Measurements from ENCODE around the gene SETD2.

SETD2 gene

GRCh38 chr3:47013231-47013630 is 150.7 kb downstream of the SETD2 start:
- no peak for DNase-seq
- Histone ChIP-seq H3K27ac (no peak overlapping the region), H3K36me3 (peaks cover 12 to 54% (median 33%) of the 10 kb centered on the region in 3 donors), H3K9me3 (no peaks in the 10 kb centered on the region), H3K4me1 (peaks cover 4 to 15% (median 12%) of the 10 kb centered on the region in 4 donors), H3K4me3 (no peak overlapping the region), H3K27me3 (no peaks in the 10 kb centered on the region)
- TF ChIP-seq CTCF (IDR thresholded peaks at IDR 0.05): no peak
- intact Hi-C loops (cut with DNase I; ENCODE audit: low total_unique reads): no loop called here

GRCh38 chr3:47012342-47013230 is 151.3 kb downstream of the SETD2 start:
- H3K27me3 ChIP-seq: no peaks in the 10 kb centered on the region
- H3K27ac ChIP-seq: no peak overlapping the region
- no peak for TF ChIP-seq CTCF (IDR thresholded peaks at IDR 0.05)
- intact Hi-C loops (cut with DNase I; ENCODE audit: low total_unique reads): no loop called here
- peaks cover 6 to 49% (median 27%) of the 10 kb centered on the region in 3 donors for H3K36me3 ChIP-seq
- peak in 1 of 2 donors; percentile 58 for DNase-seq
- H3K4me3 ChIP-seq: no peak overlapping the region
- peaks cover 4 to 15% (median 12%) of the 10 kb centered on the region in 4 donors for H3K4me1 ChIP-seq
- H3K9me3 ChIP-seq: no peaks in the 10 kb centered on the region

GRCh38 chr3:47011371-47011770 is 152.5 kb downstream of the SETD2 start:
- H3K27ac ChIP-seq: no peak overlapping the region
- H3K4me1 ChIP-seq: peaks cover 4 to 15% (median 12%) of the 10 kb centered on the region in 4 donors
- no peak overlapping the region for H3K4me3 ChIP-seq
- DNase-seq: peak in 1 of 2 donors; percentile 51
- no peaks in the 10 kb centered on the region for H3K27me3 ChIP-seq
- H3K36me3 ChIP-seq: peaks cover 0 to 49% (median 14%) of the 10 kb centered on the region in 3 donors
- TF ChIP-seq CTCF (IDR thresholded peaks at IDR 0.05): no peak
- intact Hi-C loops (cut with DNase I; ENCODE audit: low total_unique reads): no loop called here
- H3K9me3 ChIP-seq: no peaks in the 10 kb centered on the region

GRCh38 chr3:47010910-47011309 is 153.0 kb downstream of the SETD2 start:
- no peaks in the 10 kb centered on the region for H3K27me3 ChIP-seq
- H3K4me3 ChIP-seq: no peak overlapping the region
- peak in 1 of 2 donors; percentile 60 for DNase-seq
- TF ChIP-seq CTCF (IDR thresholded peaks at IDR 0.05): no peak
- no peaks in the 10 kb centered on the region for H3K9me3 ChIP-seq
- intact Hi-C loops (cut with DNase I; ENCODE audit: low total_unique reads): no loop called here
- H3K27ac ChIP-seq: no peak overlapping the region
- H3K36me3 ChIP-seq: peaks cover 0 to 49% (median 11%) of the 10 kb centered on the region in 3 donors
- H3K4me1 ChIP-seq: peaks cover 4 to 15% (median 12%) of the 10 kb centered on the region in 4 donors

GRCh38 chr3:47010111-47010712 is 153.7 kb downstream of the SETD2 start:
- DNase-seq: peak in 1 of 2 donors; percentile 22
- Histone ChIP-seq H3K27ac (peak overlapping the region; percentile 91), H3K4me3 (peak overlapping the region; percentile 60 to 81), H3K9me3 (no peaks in the 10 kb centered on the region), H3K4me1 (peaks cover 4 to 15% (median 12%) of the 10 kb centered on the region in 4 donors), H3K27me3 (no peaks in the 10 kb centered on the region), H3K36me3 (peaks cover 0 to 51% (median 11%) of the 10 kb centered on the region in 3 donors)
- intact Hi-C loops (cut with DNase I; ENCODE audit: low total_unique reads): no loop called here
- TF ChIP-seq CTCF (IDR thresholded peaks at IDR 0.05): no peak
